Measurements from ENCODE around the gene LIPH. TPM values are rescaled to one million over a fixed set of nuclear protein-coding genes. Genes with fewer than 3 reads are reported as not detected.
"Not testable (repeated sequence)": the region's sequence is repeated elsewhere in the genome, so short reads cannot be mapped to it uniquely, and the experiment has no call there.

LIPH gene
- total RNA-seq, 1 donor from 2014 or later, result not detected

DNA sequence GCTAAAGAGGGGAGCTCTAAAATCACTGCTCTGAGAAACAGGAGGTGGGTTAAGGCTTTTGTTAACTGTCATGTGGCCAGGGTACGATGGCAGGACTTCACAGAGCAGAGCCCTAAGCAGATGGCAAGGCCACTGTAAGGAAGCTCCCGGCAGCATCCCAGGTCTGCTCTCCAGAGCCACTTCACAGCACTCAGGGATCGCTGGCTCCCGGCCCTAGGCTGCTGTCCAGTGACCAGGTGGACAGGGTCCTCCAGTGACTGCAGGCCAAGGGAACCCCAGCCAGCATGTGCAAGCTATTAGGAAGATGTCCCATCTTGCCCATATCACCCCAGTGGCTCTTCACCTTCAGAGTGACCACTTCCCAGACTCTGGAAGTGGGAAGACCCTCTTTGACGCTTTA lies 63.9 kb downstream of the LIPH start:
- intact Hi-C loops (cut with micrococcal nuclease), result no loop called here
- no peak for TF ChIP-seq CTCF (IDR thresholded peaks at IDR 0.05)
- Mint-ChIP-seq H3K9me3 (no peaks in the 10 kb centered on the region), H3K4me3 (no peak overlapping the region), H3K27me3 (no peaks in the 10 kb centered on the region), H3K27ac (no peak overlapping the region), H3K36me3 (ENCODE audit: low read depth) (peaks cover 64% of the 10 kb centered on the region), H3K4me1 (no peaks in the 10 kb centered on the region)
- ChIA-PET CTCF (interaction anchor here (1.0 to 1.1 kb wide), 2 partner anchors 9 to 71 kb away, joined by 3 read pairs; no protein-coding TSS in a partner anchor), POLR2A (no interaction called here)
- no peak for ATAC-seq (ENCODE audit: low read depth)
- no peak for DNase-seq

DNA sequence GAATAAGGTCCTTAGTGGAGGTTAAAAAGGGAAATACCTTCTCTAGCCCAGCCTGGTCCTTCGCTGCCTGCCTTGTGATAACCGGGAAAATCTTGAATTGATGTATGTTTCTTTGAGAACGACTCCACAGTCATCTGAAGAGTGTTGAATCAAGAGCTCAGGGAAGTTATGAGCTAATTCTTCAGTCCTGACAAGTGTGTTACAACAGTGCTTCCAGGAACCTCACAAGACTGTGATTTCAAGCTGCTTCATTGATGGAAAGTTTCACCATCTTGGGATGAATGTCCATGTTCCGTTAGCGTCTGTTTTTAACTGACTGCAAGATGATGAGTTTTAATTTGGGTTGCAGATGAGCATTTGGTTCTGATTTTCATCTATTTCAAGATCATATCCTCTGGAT lies 66.0 kb downstream of the LIPH start:
- peaks cover 64% of the 10 kb centered on the region for H3K36me3 Mint-ChIP-seq (ENCODE audit: low read depth)
- no peak for ATAC-seq (ENCODE audit: low read depth)
- ChIA-PET POLR2A (interaction anchor here (0.7 kb wide), 1 partner anchor 1014 kb away, joined by 5 read pairs; no protein-coding TSS in a partner anchor), CTCF (no interaction called here)
- no peaks in the 10 kb centered on the region for H3K9me3 Mint-ChIP-seq
- H3K27ac Mint-ChIP-seq, result no peak overlapping the region
- TF ChIP-seq CTCF (IDR thresholded peaks at IDR 0.05), result no peak
- H3K4me3 Mint-ChIP-seq, result no peak overlapping the region
- peaks cover 2% of the 10 kb centered on the region for H3K4me1 Mint-ChIP-seq
- no peak for DNase-seq
- H3K27me3 Mint-ChIP-seq, result no peaks in the 10 kb centered on the region
- intact Hi-C loops (cut with micrococcal nuclease), result no loop called here

- Mint-ChIP-seq H3K36me3 (ENCODE audit: low read depth) (peaks cover 50% of the 10 kb centered on the region), H3K27ac (no peak overlapping the region), H3K4me3 (no peak overlapping the region), H3K27me3 (no peaks in the 10 kb centered on the region), H3K4me1 (peaks cover 2% of the 10 kb centered on the region), H3K9me3 (no peaks in the 10 kb centered on the region)
- DNase-seq (no peak), ATAC-seq (ENCODE audit: low read depth) (no peak)
- intact Hi-C loops (cut with micrococcal nuclease), result no loop called here
- no peak for TF ChIP-seq CTCF (IDR thresholded peaks at IDR 0.05)
- POLR2A ChIA-PET, result no interaction called here
- CTCF ChIA-PET, result no interaction called here
These were observed 68.1 kb downstream of the LIPH start for GRCh38 chr3:185484296-185484695.

- POLR2A ChIA-PET, result no interaction called here
These were observed 72.9 kb downstream of the LIPH start for GRCh38 chr3:185479373-185479945.

GRCh38 chr3:185477316-185477715 lies 75.1 kb downstream of the LIPH start:
- ATAC-seq (ENCODE audit: low read depth) (no peak), DNase-seq (no peak)
- intact Hi-C loops (cut with micrococcal nuclease), result no loop called here
- POLR2A ChIA-PET, result no interaction called here
- TF ChIP-seq CTCF (IDR thresholded peaks at IDR 0.05), result no peak
- CTCF ChIA-PET, result no interaction called here
- no peaks in the 10 kb centered on the region for H3K4me1 Mint-ChIP-seq
- H3K36me3 Mint-ChIP-seq (ENCODE audit: low read depth), result peaks cover 18% of the 10 kb centered on the region
- no peaks in the 10 kb centered on the region for H3K9me3 Mint-ChIP-seq
- H3K27me3 Mint-ChIP-seq, result no peaks in the 10 kb centered on the region
- H3K27ac Mint-ChIP-seq, result no peak overlapping the region
- no peak overlapping the region for H3K4me3 Mint-ChIP-seq

More at GRCh38 chr3:185479373-185479945, 72.9 kb downstream of the LIPH start:
- intact Hi-C loops (cut with micrococcal nuclease), result no loop called here
- Mint-ChIP-seq H3K27me3 (no peaks in the 10 kb centered on the region), H3K4me1 (peaks cover 2% of the 10 kb centered on the region), H3K9me3 (no peaks in the 10 kb centered on the region), H3K36me3 (ENCODE audit: low read depth) (peaks cover 22% of the 10 kb centered on the region), H3K27ac (no peak overlapping the region), H3K4me3 (no peak overlapping the region)
- CTCF ChIA-PET, result no interaction called here
- DNase-seq (no peak), ATAC-seq (ENCODE audit: low read depth) (no peak)
- no peak for TF ChIP-seq CTCF (IDR thresholded peaks at IDR 0.05)

DNA sequence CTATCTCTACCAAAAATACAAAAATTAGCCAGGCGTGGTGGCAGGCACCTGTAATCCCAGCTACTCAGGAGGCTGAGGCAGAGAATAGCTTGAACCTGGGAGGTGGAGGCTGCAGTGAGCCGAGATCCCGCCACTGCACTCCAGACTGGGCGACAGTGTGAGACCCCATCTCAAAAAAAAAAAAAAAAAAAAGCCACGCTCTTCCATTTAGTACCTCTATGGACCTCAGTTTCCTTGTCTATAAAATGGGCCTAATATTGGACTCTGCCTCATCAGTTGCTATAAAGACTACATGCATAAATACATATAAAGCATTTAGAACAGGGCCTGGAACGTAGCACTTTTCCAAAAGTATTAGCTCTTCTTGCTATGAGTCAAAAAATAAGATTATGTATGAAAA lies 77.5 kb downstream of the LIPH start:
- CTCF ChIA-PET; intact Hi-C loops (cut with micrococcal nuclease); ATAC-seq (ENCODE audit: low read depth); H3K4me1 Mint-ChIP-seq; H3K4me3 Mint-ChIP-seq; POLR2A ChIA-PET; H3K36me3 Mint-ChIP-seq (ENCODE audit: low read depth); DNase-seq; H3K27me3 Mint-ChIP-seq; H3K27ac Mint-ChIP-seq; H3K9me3 Mint-ChIP-seq: not testable (repeated sequence)
